ENCODE measurements around the gene ZDHHC23.

ZDHHC23 gene

GRCh38 chr3:113947372-113948014 lies at the start of gene ZDHHC23:
Gene ZDHHC23, plus strand, starts transcription at chr3:113948013. Its CDS starts 790 bp downstream, at chr3:113948803.
- peak; percentile 52 for DNase-seq

- no peak for DNase-seq
Observed at GRCh38 chr3:113898892-113899291, 48.9 kb upstream of the ZDHHC23 start.

GRCh38 chr3:113906568-113907140 lies 41.2 kb upstream of the ZDHHC23 start:
- no peak for DNase-seq

GRCh38 chr3:113908133-113908532 lies 39.7 kb upstream of the ZDHHC23 start:
- DNase-seq = no peak

- no peak for DNase-seq
Observed at GRCh38 chr3:113910966-113911365, 36.8 kb upstream of the ZDHHC23 start.

- no peak for DNase-seq
Observed at GRCh38 chr3:113912552-113913236, 35.1 kb upstream of the ZDHHC23 start.

- no peak for DNase-seq
Observed at GRCh38 chr3:113914646-113915045, 33.2 kb upstream of the ZDHHC23 start.

- no peak for DNase-seq
Observed at GRCh38 chr3:113927556-113927955, 20.3 kb upstream of the ZDHHC23 start.

- no peak for DNase-seq
Observed at GRCh38 chr3:113946831-113947230, 982 bp upstream of the ZDHHC23 start.

GRCh38 chr3:113948015-113948917 lies 453 bp downstream of the ZDHHC23 start:
- peak; percentile 3 for DNase-seq

- no peak for DNase-seq
Observed at GRCh38 chr3:113952921-113953320, 5.1 kb downstream of the ZDHHC23 start.

- DNase-seq = no peak
Observed at GRCh38 chr3:113953677-113954076, 5.9 kb downstream of the ZDHHC23 start.

- no peak for DNase-seq
Observed at GRCh38 chr3:113954091-113954685, 6.4 kb downstream of the ZDHHC23 start.

GRCh38 chr3:113963879-113964278 lies 16.1 kb downstream of the ZDHHC23 start:
- no peak for DNase-seq

- DNase-seq = no peak
Observed at GRCh38 chr3:113966172-113966571, 18.4 kb downstream of the ZDHHC23 start.

GRCh38 chr3:113968986-113969385 lies 21.2 kb downstream of the ZDHHC23 start:
- no peak for DNase-seq

GRCh38 chr3:113977822-113978221 lies 30.0 kb downstream of the ZDHHC23 start:
- no peak for DNase-seq

GRCh38 chr3:113979916-113980315 lies 32.1 kb downstream of the ZDHHC23 start:
- DNase-seq = no peak

GRCh38 chr3:113981803-113982202 lies 34.0 kb downstream of the ZDHHC23 start:
- DNase-seq = no peak

- no peak for DNase-seq
Observed at GRCh38 chr3:113983544-113983943, 35.7 kb downstream of the ZDHHC23 start.

- no peak for DNase-seq
Observed at GRCh38 chr3:113985541-113985940, 37.7 kb downstream of the ZDHHC23 start.

GRCh38 chr3:114005481-114005880 lies 57.7 kb downstream of the ZDHHC23 start:
- no peak for DNase-seq
